A673 (cell line): ENCODE data around the gene GON7. TPM values are rescaled to one million over a fixed set of nuclear protein-coding genes. Genes with fewer than 3 reads are reported as not detected.
"Not testable (repeated sequence)": the region's sequence is repeated elsewhere in the genome, so short reads cannot be mapped to it uniquely, and the experiment has no call there.

Experiments
- BruUV-seq: library from RNA; stranded (reverse); fragments of 400-500 nt; replicated peaks from 2 replicates; lab custom pipeline; 2021; lab: Mats Ljungman, UMichigan
- CTCF ChIA-PET: fragments of 300-600 bp; sonication (Branson Sonifier 250); formaldehyde crosslinking; loops from one replicate; lab custom pipeline; 2022; ENCODE audit warnings: antibody characterized with exemption; lab: Charles Lee
- POLR2A ChIA-PET: fragments of 300-600 bp; sonication (Branson Sonifier 250); formaldehyde crosslinking; loops from one replicate; lab custom pipeline; 2022; ENCODE audit warnings: antibody characterized with exemption; ENCODE audit not compliant: low non-redundant PET; lab: Charles Lee
- DNase-seq: peaks from one replicate; pipeline ENCODE4 v3.0.0-alpha.2; 2015; ENCODE audit warnings: low spot score
- H3K27ac ChIP-seq: fragments of 200-600 bp; sonication (generic); 2 replicates; pipeline ENCODE4 v1.5.1; 2016; ENCODE audit warnings: mixed run types, low read depth, mild to moderate bottlenecking, mixed read lengths, antibody characterized with exemption, low read length; ENCODE audit not compliant: poor library complexity, severe bottlenecking
- H3K27me3 ChIP-seq: fragments of 200-600 bp; sonication (generic); replicated peaks from 2 replicates; pipeline ENCODE4 v1.6.1; 2017; ENCODE audit warnings: mixed run types, low read depth, mild to moderate bottlenecking, mixed read lengths, antibody characterized with exemption, low read length; ENCODE audit not compliant: insufficient read depth, poor library complexity
- H3K36me3 ChIP-seq: fragments of 200-600 bp; sonication (generic); 2 replicates; pipeline ENCODE4 v1.6.1; 2016; ENCODE audit warnings: mixed run types, mild to moderate bottlenecking, mixed read lengths, antibody characterized with exemption, low read length; ENCODE audit not compliant: insufficient read depth, poor library complexity, severe bottlenecking
- H3K4me1 ChIP-seq: fragments of 200-600 bp; sonication (generic); 2 replicates; pipeline ENCODE4 v1.6.1; 2017; ENCODE audit warnings: mixed run types, mild to moderate bottlenecking, mixed read lengths, antibody characterized with exemption, low read length; ENCODE audit not compliant: insufficient read depth, poor library complexity, severe bottlenecking
- H3K4me3 ChIP-seq: fragments of 200-600 bp; sonication (generic); 2 replicates; pipeline ENCODE4 v1.5.1; 2016; ENCODE audit warnings: low read depth, mixed run types, mild to moderate bottlenecking, mixed read lengths, low read length; ENCODE audit not compliant: poor library complexity, severe bottlenecking
- H3K9me3 ChIP-seq: fragments of 200-600 bp; sonication (generic); 2 replicates; pipeline ENCODE4 v1.6.1; 2016; ENCODE audit warnings: mixed run types, low read depth, mild to moderate bottlenecking, mixed read lengths, antibody characterized with exemption, low read length; ENCODE audit not compliant: poor library complexity, severe bottlenecking
- CTCF ChIP-seq: fragments of 300-800, 200-600 bp; sonication (generic); conservative IDR thresholded peaks from 2 replicates; pipeline ENCODE4 v1.5.1; 2017; ENCODE audit warnings: low read depth, mild to moderate bottlenecking, antibody characterized with exemption, low read length, moderate library complexity, mixed read lengths
- EZH2 ChIP-seq: fragments of 200-600 bp; sonication (generic); IDR thresholded peaks from 2 replicates; pipeline ENCODE4 v1.6.1; 2017; ENCODE audit warnings: borderline replicate concordance, low read depth, mild to moderate bottlenecking, mixed read lengths, antibody characterized with exemption, low read length; ENCODE audit not compliant: poor library complexity, severe bottlenecking
- intact Hi-C: fragments of 100-400 bp; cut with micrococcal nuclease; formaldehyde crosslinking; loops from one replicate; pipeline ENCODE4 v1.10.0; 2022; ENCODE audit not compliant: unreplicated experiment
- total RNA-seq: library from RNA; stranded (reverse); gene quantifications from 2 replicates; pipeline ENCODE4 v1.2.3, GENCODE V29; 2021

The GON7 gene
- total RNA-seq, 1 experiment from 2014 or later, result 24.1 TPM

- H3K36me3 ChIP-seq, result no peaks in the 10 kb centered on the region
- H3K27me3 ChIP-seq, result no peaks in the 10 kb centered on the region
- no peaks in the 10 kb centered on the region for H3K9me3 ChIP-seq
- CTCF ChIA-PET, result interaction anchor here (1.2 kb wide), 1 partner anchor 62 kb away, joined by 3 read pairs; no protein-coding TSS in a partner anchor
- no peak overlapping the region for H3K27ac ChIP-seq
- TF ChIP-seq EZH2 (no peak), CTCF (no peak)
- no peaks in the 10 kb centered on the region for H3K4me1 ChIP-seq
- POLR2A ChIA-PET, result no interaction called here
- H3K4me3 ChIP-seq, result no peak overlapping the region
- intact Hi-C loops, result no loop called here
- DNase-seq, result no peak
- BruUV-seq, result no TSS peak
Measured at GRCh38 chr14:93175492-93175891, 31.4 kb downstream of the GON7 start.

GRCh38 chr14:93174731-93175130 is 32.1 kb downstream of the GON7 start:
- H3K4me1 ChIP-seq, H3K27ac ChIP-seq, DNase-seq, BruUV-seq, POLR2A ChIA-PET, H3K27me3 ChIP-seq, H3K9me3 ChIP-seq, intact Hi-C loops, H3K4me3 ChIP-seq, H3K36me3 ChIP-seq: not testable (repeated sequence)
- CTCF ChIA-PET, result interaction anchor here (1.2 kb wide), 1 partner anchor 61 kb away, joined by 3 read pairs; no protein-coding TSS in a partner anchor

GRCh38 chr14:93173943-93174395 is 32.9 kb downstream of the GON7 start:
- H3K27ac ChIP-seq, result no peak overlapping the region
- H3K9me3 ChIP-seq, result no peaks in the 10 kb centered on the region
- no TSS peak for BruUV-seq
- peak; percentile 21 for DNase-seq
- no peaks in the 10 kb centered on the region for H3K36me3 ChIP-seq
- intact Hi-C loops, result no loop called here
- H3K27me3 ChIP-seq, result no peaks in the 10 kb centered on the region
- no peaks in the 10 kb centered on the region for H3K4me1 ChIP-seq
- no peak overlapping the region for H3K4me3 ChIP-seq
- CTCF ChIA-PET, result no interaction called here
- POLR2A ChIA-PET, result no interaction called here
- TF ChIP-seq CTCF (no peak), EZH2 (no peak)

- no peak for TF ChIP-seq EZH2
- no peak for TF ChIP-seq CTCF
- Histone ChIP-seq H3K36me3 (no peaks in the 10 kb centered on the region), H3K4me3 (no peak overlapping the region), H3K9me3 (no peaks in the 10 kb centered on the region), H3K27ac (no peak overlapping the region), H3K27me3 (no peaks in the 10 kb centered on the region), H3K4me1 (no peaks in the 10 kb centered on the region)
- no peak for DNase-seq
- BruUV-seq, result no TSS peak
- POLR2A ChIA-PET, result no interaction called here
- CTCF ChIA-PET, result no interaction called here
- intact Hi-C loops, result no loop called here
Measured at GRCh38 chr14:93171376-93171775, 35.5 kb downstream of the GON7 start.

- CTCF ChIA-PET, result interaction anchor here (0.6 kb wide), 1 partner anchor 49 kb away, joined by 6 read pairs; no protein-coding TSS in a partner anchor
- intact Hi-C loops, result not testable (repeated sequence)
Measured at GRCh38 chr14:93170141-93170540, 36.7 kb downstream of the GON7 start.

More at GRCh38 chr14:93170141-93170540, 36.7 kb downstream of the GON7 start:
- H3K9me3 ChIP-seq, POLR2A ChIA-PET, DNase-seq, H3K4me1 ChIP-seq, H3K36me3 ChIP-seq, H3K27ac ChIP-seq, H3K27me3 ChIP-seq, BruUV-seq, H3K4me3 ChIP-seq: not testable (repeated sequence)
